CD4-positive, alpha-beta memory T cell (primary cell): Measurements from ENCODE around the gene HOXB3. TPM values are rescaled to one million over a fixed set of nuclear protein-coding genes. Genes with fewer than 3 reads are reported as not detected.

ENCODE experiments used
- CTCF ChIA-PET: fragments of 350-600 bp; sonication (Branson Sonifier 250); formaldehyde crosslinking; loops from one replicate; lab custom pipeline; 2021; ENCODE audit warnings: inconsistent platforms; ENCODE audit not compliant: partially characterized antibody; lab: Charles Lee
- POLR2A ChIA-PET: fragments of 350-600 bp; sonication (Branson Sonifier 250); formaldehyde crosslinking; loops from one replicate; lab custom pipeline; 2021; ENCODE audit not compliant: partially characterized antibody; lab: Charles Lee
- DNase-seq, 5 donors: peaks; one replicate each; pipeline versions ENCODE4 v3.0.0 to v3.0.0-alpha.2; 2020 to 2022; ENCODE audit warnings: mixed read lengths in 1 of 5
- H3K27ac ChIP-seq: one replicate; pipeline ENCODE4 v1.7.0; 2013; ENCODE audit warnings: low read depth, low read length
- H3K27me3 ChIP-seq: 2 replicates; pipeline ENCODE4 v1.7.0; 2013; ENCODE audit warnings: mild to moderate bottlenecking, low read length, moderate library complexity; ENCODE audit not compliant: insufficient read depth
- H3K36me3 ChIP-seq: 2 replicates; pipeline ENCODE4 v1.7.0; 2013; ENCODE audit warnings: mild to moderate bottlenecking, low read length, moderate library complexity; ENCODE audit not compliant: insufficient read depth
- H3K4me1 ChIP-seq: 2 replicates; pipeline ENCODE4 v1.7.0; 2013; ENCODE audit warnings: mild to moderate bottlenecking, low read length, moderate library complexity; ENCODE audit not compliant: insufficient read depth
- H3K4me3 ChIP-seq, 2 donors: one replicate each; pipeline ENCODE4 v1.7.0; 2013; ENCODE audit warnings: low read length in 2 of 2, mild to moderate bottlenecking in 1 of 2
- H3K9me3 ChIP-seq, 2 donors: one replicate each; pipeline ENCODE4 v1.7.0; 2013; ENCODE audit warnings: low read length in 2 of 2, control low read depth in 1 of 2; ENCODE audit not compliant: control insufficient read depth in 1 of 2
- H3K27ac Mint-ChIP-seq, 7 donors: one replicate each; pipeline ENCODE4 v1.8.0; 2020 to 2021; ENCODE audit warnings: mixed read lengths in 7 of 7, mild to moderate bottlenecking in 6 of 7, inconsistent platforms in 3 of 7, moderate library complexity in 3 of 7
- H3K27me3 Mint-ChIP-seq, 2 donors: one replicate each; pipeline ENCODE4 v1.8.0; 2020 to 2021; ENCODE audit warnings: mixed read lengths in 2 of 2
- H3K36me3 Mint-ChIP-seq, 2 donors: one replicate each; pipeline ENCODE4 v1.8.0; 2020 to 2021; ENCODE audit warnings: mixed read lengths in 2 of 2, inconsistent platforms in 1 of 2, mild to moderate bottlenecking in 1 of 2
- H3K4me1 Mint-ChIP-seq, 4 donors: one replicate each; pipeline ENCODE4 v1.8.0; 2020 to 2021; ENCODE audit warnings: mixed read lengths in 4 of 4, mild to moderate bottlenecking in 1 of 4
- H3K4me3 Mint-ChIP-seq, 8 donors: one replicate each; pipeline ENCODE4 v1.8.0; 2020 to 2021; ENCODE audit warnings: mixed read lengths in 8 of 8, mild to moderate bottlenecking in 7 of 8, moderate library complexity in 6 of 8, inconsistent platforms in 3 of 8
- H3K9me3 Mint-ChIP-seq, 8 donors: one replicate each; pipeline ENCODE4 v1.8.0; 2020 to 2021; ENCODE audit warnings: mixed read lengths in 8 of 8, mild to moderate bottlenecking in 5 of 8, inconsistent platforms in 3 of 8, moderate library complexity in 1 of 8
- intact Hi-C: fragments of 100-400 bp; cut with micrococcal nuclease; formaldehyde crosslinking; loops from one replicate; pipeline ENCODE4 v1.15.1; 2023
- polyA plus RNA-seq, 2 donors: library from polyadenylated mRNA; unstranded; fragments of 300-500 nt; fragmentation: Illumina TruSeq; gene quantifications; one replicate each; pipeline ENCODE4 v1.2.3, GENCODE V29; 2021
- total RNA-seq, 2 experiments: library from RNA; stranded (reverse); gene quantifications; one replicate each; pipeline ENCODE4 v1.2.3, GENCODE V29; 2021

HOXB3 gene
- total and polyA plus RNA-seq, 4 experiments from 2014 or later, result 0.10 to 14.5 (median 11.2) TPM; not detected in 1

DNA sequence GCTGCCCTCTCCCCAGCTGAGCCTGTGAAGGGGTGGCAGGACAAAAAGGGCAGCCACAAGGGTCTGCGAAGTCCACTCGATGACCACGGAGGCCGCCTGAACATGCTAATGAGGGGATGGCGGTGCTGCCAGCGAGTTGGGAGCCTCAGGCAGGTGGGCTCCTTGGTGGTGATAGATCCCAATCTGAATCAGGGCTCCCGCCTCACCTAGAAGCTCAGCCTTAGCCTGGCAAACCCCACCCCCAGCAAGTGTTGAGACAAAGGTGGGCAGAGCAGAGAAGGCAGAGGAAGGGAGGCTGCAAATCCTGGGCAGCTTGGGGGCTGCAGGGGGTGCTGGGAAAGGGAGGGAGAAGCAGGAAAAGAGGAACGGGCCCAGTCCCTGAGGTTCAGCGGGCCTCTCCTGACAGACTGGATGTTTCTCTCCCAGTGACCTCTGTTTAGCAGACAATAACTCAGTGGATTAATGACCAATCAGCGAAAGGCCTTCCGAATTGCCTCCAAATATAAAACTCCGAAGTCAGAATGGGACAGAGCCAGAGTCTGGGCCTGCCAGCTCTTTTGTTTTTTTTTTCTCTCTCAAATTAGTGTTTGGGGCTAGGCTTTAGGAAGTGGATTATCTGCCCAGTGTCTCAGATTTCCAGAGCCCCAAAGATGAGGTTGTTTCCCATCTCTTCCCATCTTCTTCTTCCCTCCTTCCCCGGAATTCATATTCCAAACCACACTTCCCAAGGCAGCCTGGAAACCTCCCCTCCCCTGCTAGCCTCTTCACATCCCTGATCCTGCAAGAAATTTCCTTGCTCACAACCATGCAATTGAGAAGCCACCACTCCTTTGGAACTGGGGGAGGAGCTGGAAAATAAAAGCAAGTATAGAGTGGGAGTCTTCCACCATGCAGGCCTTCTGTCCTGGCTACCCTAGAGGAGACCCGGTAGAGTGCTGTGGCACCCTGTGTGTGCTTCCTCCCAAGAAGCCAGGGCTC lies 29.9 kb downstream of the HOXB3 start:
- peaks cover 12% of the 10 kb centered on the region for H3K4me1 ChIP-seq
- no peaks in the 10 kb centered on the region for H3K36me3 ChIP-seq
- no peak for DNase-seq
- H3K4me1 Mint-ChIP-seq, result peaks cover 9 to 13% (median 9%) of the 10 kb centered on the region in 4 donors
- H3K4me3 ChIP-seq, result no peak overlapping the region
- CTCF ChIA-PET, result interaction anchor here (1.1 kb wide), 1 partner anchor 14 kb away, joined by 3 read pairs; no protein-coding TSS in a partner anchor
- H3K27me3 ChIP-seq, result no peaks in the 10 kb centered on the region
- no peak overlapping the region for H3K4me3 Mint-ChIP-seq
- intact Hi-C loops, result no loop called here
- H3K9me3 Mint-ChIP-seq, result no peaks in the 10 kb centered on the region
- H3K36me3 Mint-ChIP-seq, result no peaks in the 10 kb centered on the region
- peaks cover 5 to 6% of the 10 kb centered on the region in 2 donors for H3K27me3 Mint-ChIP-seq
- H3K9me3 ChIP-seq, result no peaks in the 10 kb centered on the region
- POLR2A ChIA-PET, result no interaction called here
- peak overlapping the region in 1 of 7 donors; percentile 14 for H3K27ac Mint-ChIP-seq
- H3K27ac ChIP-seq, result no peak overlapping the region

DNA sequence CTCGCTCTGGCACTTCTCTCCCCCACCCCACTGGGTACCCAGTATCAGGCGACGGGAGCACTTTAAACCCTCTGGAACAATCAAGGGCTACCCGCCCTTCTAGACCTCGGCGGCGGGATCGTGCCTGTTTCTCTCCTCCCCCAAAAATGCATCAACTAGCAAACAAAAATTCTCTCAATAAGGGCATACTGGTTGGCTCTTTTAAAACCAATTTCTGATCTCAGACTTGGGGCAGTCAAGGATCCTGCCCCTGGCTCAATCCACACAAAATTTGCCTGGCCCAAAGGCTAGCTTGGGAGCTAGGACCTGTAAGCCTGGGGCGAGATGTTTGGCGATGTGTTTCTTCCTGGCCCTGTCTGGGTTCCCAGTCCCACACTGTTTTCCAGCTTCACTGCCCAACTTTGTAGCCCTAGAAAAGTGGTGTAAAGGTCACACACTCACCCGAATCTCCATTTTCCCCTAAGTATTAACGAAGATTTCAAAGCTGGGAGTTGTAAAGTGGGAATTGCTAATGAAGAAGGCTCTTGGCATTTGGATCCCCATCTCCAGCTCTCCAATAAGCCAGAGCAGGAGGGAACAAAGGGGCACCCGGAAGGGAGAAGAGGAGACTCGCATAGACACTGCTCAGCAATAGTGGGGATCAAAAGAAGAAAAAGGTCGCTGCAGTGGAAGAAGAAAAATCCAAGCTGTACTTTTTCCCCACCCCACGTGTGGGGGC lies 30.8 kb downstream of the HOXB3 start:
- ChIA-PET CTCF (no interaction called here), POLR2A (no interaction called here)
- no peak overlapping the region for H3K27ac ChIP-seq
- H3K27ac Mint-ChIP-seq, result peak overlapping the region in 1 of 7 donors; percentile 12
- no peak overlapping the region for H3K4me3 Mint-ChIP-seq
- peaks cover 12% of the 10 kb centered on the region for H3K4me1 ChIP-seq
- H3K36me3 ChIP-seq, result no peaks in the 10 kb centered on the region
- no peaks in the 10 kb centered on the region for H3K36me3 Mint-ChIP-seq
- H3K9me3 ChIP-seq, result no peaks in the 10 kb centered on the region
- H3K9me3 Mint-ChIP-seq, result no peaks in the 10 kb centered on the region
- no peak for DNase-seq
- no peak overlapping the region for H3K4me3 ChIP-seq
- intact Hi-C loops, result no loop called here
- H3K4me1 Mint-ChIP-seq, result peaks cover 10 to 13% (median 11%) of the 10 kb centered on the region in 4 donors
- H3K27me3 ChIP-seq, result no peaks in the 10 kb centered on the region
- peaks cover 4 to 9% of the 10 kb centered on the region in 2 donors for H3K27me3 Mint-ChIP-seq

DNA sequence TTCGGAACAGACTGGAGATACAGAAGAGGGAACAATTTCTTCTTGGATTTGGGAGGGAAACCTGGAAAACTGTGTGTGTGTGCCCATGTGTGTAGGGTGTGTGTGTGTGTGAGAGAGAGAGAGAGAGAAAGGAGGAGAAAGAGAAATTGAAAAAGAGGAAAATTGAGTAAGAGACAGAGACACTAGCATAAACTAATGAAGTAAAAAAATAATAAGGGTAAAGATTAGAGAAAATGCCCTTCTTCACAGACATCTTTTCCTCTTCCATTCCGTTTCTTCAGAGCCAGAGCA lies 31.3 kb downstream of the HOXB3 start:
- Mint-ChIP-seq H3K4me1 (peaks cover 10 to 13% (median 11%) of the 10 kb centered on the region in 4 donors), H3K36me3 (no peaks in the 10 kb centered on the region), H3K27ac (no peak overlapping the region), H3K9me3 (no peaks in the 10 kb centered on the region), H3K27me3 (peaks cover 4 to 9% of the 10 kb centered on the region in 2 donors), H3K4me3 (no peak overlapping the region)
- H3K27ac ChIP-seq, result no peak overlapping the region
- no peaks in the 10 kb centered on the region for H3K27me3 ChIP-seq
- H3K9me3 ChIP-seq, result no peaks in the 10 kb centered on the region
- POLR2A ChIA-PET, result no interaction called here
- no peaks in the 10 kb centered on the region for H3K36me3 ChIP-seq
- peaks cover 12% of the 10 kb centered on the region for H3K4me1 ChIP-seq
- intact Hi-C loops, result no loop called here
- no peak for DNase-seq
- no peak overlapping the region for H3K4me3 ChIP-seq
- CTCF ChIA-PET, result no interaction called here

DNA sequence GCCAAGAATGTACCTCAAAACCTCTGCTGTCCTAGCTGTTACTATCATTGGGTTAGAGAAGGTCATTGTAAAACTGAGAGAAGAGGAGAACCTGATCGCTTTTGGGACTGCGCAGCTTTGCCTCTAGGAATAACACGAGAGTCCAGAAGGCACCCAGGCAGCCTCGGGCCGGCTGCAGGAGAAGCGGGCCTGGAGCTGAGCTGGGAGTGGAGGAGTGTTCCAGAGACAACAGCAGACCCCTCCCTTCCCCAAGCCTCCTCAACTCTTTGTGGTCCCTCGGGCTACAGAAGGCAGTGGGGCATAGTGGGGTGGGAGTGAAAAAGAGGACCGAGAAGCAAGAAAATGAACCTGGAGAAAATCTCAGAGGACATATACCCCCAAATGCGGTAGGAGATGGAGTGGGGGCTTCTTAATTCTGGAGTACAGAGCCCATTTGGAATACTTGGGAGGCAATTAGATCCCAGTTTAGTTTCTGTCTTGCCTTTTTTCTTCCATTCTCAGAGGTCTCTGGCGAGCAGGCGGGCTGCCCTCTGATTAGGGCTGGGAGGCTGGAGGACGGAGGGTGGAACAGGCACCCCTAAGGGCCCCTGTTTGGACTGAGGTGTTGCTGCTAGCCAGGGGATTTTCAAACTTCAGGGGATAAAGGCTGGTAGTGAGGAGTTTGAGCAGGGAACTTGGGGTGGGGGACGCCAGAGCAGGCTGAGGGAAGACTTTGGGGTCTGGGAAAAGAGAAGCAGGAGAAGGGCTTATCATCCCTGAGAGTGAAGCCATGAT lies 31.8 kb downstream of the HOXB3 start:
- Histone ChIP-seq H3K9me3 (no peaks in the 10 kb centered on the region), H3K36me3 (no peaks in the 10 kb centered on the region), H3K4me3 (no peak overlapping the region), H3K4me1 (peaks cover 12% of the 10 kb centered on the region), H3K27me3 (no peaks in the 10 kb centered on the region), H3K27ac (no peak overlapping the region)
- H3K27ac Mint-ChIP-seq, result peak overlapping the region in 1 of 7 donors; percentile 33
- POLR2A ChIA-PET, result interaction anchor here (0.5 to 3.3 kb wide), 4 partner anchors 11 to 695 kb away, joined by 3 to 12 read pairs (median 4); no protein-coding TSS in a partner anchor
- H3K4me3 Mint-ChIP-seq, result no peak overlapping the region
- peaks cover 3 to 9% of the 10 kb centered on the region in 2 donors for H3K27me3 Mint-ChIP-seq
- intact Hi-C loops, result no loop called here
- no peak for DNase-seq
- peaks cover 10 to 14% (median 11%) of the 10 kb centered on the region in 4 donors for H3K4me1 Mint-ChIP-seq
- no peaks in the 10 kb centered on the region for H3K9me3 Mint-ChIP-seq
- no peaks in the 10 kb centered on the region for H3K36me3 Mint-ChIP-seq
- CTCF ChIA-PET, result interaction anchor here (1.0 to 1.5 kb wide), 3 partner anchors 10 to 65 kb away, joined by 3 to 6 read pairs (median 3); no protein-coding TSS in a partner anchor

DNA sequence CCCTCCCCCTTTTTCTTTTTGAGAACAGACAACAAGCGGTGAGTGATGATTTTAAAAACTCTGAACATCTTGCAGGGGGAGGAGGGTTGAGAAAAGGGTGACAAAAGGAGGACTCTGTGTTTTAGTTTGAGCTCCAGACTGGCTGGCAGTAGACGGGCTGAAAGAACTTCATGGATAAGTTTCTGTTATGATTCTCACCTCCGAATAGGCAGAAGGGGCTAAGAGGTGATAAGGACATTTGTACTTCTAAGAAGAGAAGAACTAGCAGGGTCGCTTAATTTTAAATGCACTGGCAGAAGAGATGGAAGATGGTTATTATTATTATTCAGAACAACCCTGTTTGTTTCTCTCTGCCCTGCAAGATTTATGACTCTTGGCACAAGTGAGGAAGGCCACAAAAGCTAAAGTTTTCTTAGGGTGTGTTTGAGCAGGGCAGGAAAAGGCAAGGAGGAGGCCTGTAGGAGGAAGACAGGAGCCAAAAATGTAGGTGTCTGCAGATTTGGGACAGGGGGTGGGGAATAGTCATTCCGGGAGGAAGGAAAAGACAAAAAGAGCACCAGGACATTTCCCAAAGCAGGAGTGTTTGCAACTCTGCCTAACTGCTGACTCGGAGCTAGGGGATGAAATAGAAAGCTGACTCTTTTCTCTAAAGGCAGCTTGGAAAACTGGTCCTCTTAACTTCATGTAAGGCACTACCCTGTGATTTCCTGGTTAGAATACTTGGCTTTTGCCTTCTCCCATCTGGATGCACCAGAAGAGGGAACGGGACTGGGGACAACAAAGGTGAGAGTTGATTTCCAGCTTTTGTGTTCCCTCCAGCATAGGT lies 33.3 kb downstream of the HOXB3 start:
- Mint-ChIP-seq H3K4me3 (peak overlapping the region in 1 of 8 donors; percentile 33), H3K9me3 (no peaks in the 10 kb centered on the region), H3K36me3 (no peaks in the 10 kb centered on the region), H3K27ac (peak overlapping the region in 1 of 7 donors; percentile 12), H3K4me1 (peaks cover 9 to 13% (median 10%) of the 10 kb centered on the region in 4 donors), H3K27me3 (peaks cover 2 to 9% of the 10 kb centered on the region in 2 donors)
- no peak for DNase-seq
- Histone ChIP-seq H3K9me3 (no peaks in the 10 kb centered on the region), H3K4me3 (no peak overlapping the region), H3K4me1 (peaks cover 6% of the 10 kb centered on the region), H3K27me3 (no peaks in the 10 kb centered on the region), H3K36me3 (no peaks in the 10 kb centered on the region), H3K27ac (no peak overlapping the region)
- POLR2A ChIA-PET, result interaction anchor here (1.8 to 3.3 kb wide), 3 partner anchors 9 to 16 kb away, joined by 6 to 16 read pairs (median 12); no protein-coding TSS in a partner anchor
- CTCF ChIA-PET, result interaction anchor here (1.0 to 1.5 kb wide), 5 partner anchors 8 to 64 kb away, joined by 3 to 6 read pairs (median 3); no protein-coding TSS in a partner anchor
- intact Hi-C loops, result no loop called here

DNA sequence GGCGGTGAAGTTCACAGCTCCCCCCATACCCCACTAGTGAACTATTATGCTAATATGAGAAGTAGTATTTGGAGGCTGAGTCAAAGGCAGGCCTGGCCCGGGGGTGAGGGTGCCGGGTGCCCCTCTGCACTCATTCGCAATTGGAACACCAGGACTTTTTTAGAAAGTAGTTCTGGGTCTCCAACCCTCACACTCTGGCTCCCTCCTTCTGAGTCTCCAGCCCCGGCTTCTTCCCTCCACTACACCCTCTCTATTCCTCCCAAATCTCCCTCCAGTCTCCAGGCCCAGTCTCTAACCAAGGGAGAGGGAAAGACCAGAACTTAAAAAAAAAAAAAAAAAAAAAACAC lies 33.8 kb downstream of the HOXB3 start:
- Histone ChIP-seq H3K4me1 (no peaks in the 10 kb centered on the region), H3K4me3 (no peak overlapping the region), H3K9me3 (no peaks in the 10 kb centered on the region), H3K36me3 (no peaks in the 10 kb centered on the region), H3K27ac (no peak overlapping the region), H3K27me3 (no peaks in the 10 kb centered on the region)
- H3K27ac Mint-ChIP-seq, result peak overlapping the region in 1 of 7 donors; percentile 12
- peaks cover 6 to 10% (median 10%) of the 10 kb centered on the region in 4 donors for H3K4me1 Mint-ChIP-seq
- H3K9me3 Mint-ChIP-seq, result no peaks in the 10 kb centered on the region
- peaks cover 2 to 9% of the 10 kb centered on the region in 2 donors for H3K27me3 Mint-ChIP-seq
- CTCF ChIA-PET, result interaction anchor here (0.6 to 1.4 kb wide), 3 partner anchors 43 to 219 kb away, joined by 3 to 4 read pairs (median 3); no protein-coding TSS in a partner anchor
- POLR2A ChIA-PET, result interaction anchor here (1.2 to 3.3 kb wide), 5 partner anchors 9 to 50 kb away, joined by 3 to 16 read pairs (median 12); no protein-coding TSS in a partner anchor
- H3K4me3 Mint-ChIP-seq, result peak overlapping the region in 4 of 8 donors; percentile 33 to 78 (median 59)
- intact Hi-C loops, result no loop called here
- no peak for DNase-seq
- no peaks in the 10 kb centered on the region for H3K36me3 Mint-ChIP-seq
